Stimulated activated CD8-positive, alpha-beta memory T cell treated with anti-CD3 and anti-CD28 coated beads, Interleukin-4, amount 100 ng/mL, for 48 hours (primary cell): ENCODE results near the gene ZNF76.

Source experiments
- DNase-seq: peaks from one replicate; pipeline ENCODE4 v3.0.0-alpha.2; 2020

ZNF76 gene

DNA sequence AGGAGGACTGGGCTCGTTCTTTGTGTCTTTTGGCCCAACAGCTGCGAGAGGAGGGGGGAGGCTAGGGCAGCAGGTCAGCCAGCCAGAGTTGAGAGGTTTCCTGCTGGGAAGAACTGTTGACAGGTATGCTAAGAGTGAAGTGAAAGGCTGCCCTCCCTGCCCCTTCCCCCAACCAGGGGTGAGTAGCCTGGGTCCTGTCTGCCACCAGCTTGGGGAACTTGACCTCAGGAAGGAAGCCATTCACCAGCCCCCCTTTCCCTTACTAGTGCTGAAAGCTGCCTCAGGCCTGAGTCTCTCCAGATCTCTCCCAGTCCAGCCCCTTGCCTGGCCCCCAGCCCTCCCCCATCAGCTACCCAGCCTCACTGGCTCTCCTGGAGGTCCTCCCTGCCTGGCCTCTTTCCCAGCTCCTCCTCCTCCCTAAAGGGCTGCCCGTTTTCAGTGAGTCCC is 20.7 kb upstream of the ZNF76 start:
- no peak for DNase-seq

DNA sequence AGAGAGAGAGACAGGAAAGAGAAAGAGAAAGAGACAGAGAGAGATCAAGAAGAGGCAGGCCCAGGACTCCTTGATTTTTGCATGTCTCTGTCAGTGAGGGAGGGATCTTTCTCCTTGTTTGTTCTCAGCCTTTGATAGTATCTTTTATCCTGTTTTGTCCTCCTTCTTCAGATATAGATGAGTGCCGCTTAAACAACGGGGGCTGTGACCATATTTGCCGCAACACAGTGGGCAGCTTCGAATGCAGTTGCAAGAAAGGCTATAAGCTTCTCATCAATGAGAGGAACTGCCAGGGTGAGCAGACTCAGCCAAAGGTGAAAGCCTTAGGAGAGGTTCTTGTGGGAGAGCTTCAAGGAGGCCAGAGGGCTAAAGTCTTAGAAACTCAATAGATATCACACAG is 20.0 kb upstream of the ZNF76 start:
- no peak for DNase-seq

DNA sequence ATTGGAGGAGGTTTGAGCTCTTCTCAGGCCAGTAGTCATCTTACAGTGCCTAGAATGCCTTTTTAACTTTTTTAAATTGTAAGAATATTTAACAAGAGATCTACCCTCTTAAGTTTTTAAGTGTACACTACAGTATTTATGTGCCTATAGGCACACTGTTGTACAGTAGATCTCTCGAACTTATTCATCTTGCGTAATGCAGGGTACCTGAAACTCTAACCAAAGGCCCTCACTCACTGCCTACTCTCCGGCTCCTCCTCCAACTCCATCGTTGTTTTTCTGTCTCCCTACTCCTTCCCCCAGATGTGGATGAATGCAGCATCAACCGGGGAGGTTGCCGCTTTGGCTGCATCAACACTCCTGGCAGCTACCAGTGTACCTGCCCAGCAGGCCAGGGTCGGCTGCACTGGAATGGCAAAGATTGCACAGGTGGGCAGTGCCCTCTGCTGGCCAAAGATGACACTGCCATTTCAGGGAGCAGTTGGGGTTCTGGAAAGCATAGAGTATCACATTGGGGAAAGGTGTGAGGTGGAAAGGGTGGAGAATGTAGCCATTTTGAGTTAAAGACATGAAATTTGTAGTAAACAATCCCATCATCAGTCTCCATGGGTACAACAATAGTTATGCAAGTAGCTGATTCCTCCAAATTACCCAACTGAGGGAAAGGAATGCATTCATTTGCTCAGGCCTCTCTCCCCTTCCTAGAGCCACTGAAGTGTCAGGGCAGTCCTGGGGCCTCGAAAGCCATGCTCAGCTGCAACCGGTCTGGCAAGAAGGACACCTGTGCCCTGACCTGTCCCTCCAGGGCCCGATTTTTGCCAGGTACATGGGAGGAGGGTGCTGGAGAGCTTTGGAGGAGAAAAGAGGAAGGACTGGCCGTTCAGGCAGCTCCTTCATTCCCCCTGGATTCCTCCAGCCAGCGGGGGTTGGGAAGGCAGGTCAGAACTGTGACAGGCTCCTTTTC is 18.4 kb upstream of the ZNF76 start:
- peak; percentile 90 for DNase-seq

DNA sequence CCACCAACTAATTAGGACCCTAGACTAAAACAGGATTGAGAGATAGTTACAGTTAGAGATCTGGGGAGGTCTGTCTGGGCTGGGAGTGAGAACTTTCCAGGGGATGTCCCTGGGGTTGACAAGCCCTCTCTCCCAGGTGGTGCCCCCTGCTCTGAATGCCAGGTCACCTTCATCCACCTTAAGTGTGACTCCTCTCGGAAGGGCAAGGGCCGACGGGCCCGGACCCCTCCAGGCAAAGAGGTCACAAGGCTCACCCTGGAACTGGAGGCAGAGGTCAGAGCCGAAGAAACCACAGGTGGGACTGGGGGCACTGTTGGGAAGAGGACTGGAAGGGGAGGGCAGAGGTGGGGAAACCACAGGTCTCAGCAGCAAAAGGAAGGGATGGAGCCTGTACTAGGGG is 17.0 kb upstream of the ZNF76 start:
- DNase-seq, result no peak

DNA sequence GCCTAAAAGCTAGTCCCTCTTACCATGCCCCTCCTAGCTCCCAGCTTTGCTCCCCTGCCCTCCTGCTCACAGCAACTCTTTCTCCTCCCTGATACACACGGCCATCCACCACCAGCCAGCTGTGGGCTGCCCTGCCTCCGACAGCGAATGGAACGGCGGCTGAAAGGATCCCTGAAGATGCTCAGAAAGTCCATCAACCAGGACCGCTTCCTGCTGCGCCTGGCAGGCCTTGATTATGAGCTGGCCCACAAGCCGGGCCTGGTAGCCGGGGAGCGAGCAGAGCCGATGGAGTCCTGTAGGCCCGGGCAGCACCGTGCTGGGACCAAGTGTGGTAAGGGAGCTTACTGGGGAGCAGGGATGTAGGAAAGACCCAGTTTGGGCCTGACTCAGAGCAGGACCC is 16.6 kb upstream of the ZNF76 start:
- no peak for DNase-seq

DNA sequence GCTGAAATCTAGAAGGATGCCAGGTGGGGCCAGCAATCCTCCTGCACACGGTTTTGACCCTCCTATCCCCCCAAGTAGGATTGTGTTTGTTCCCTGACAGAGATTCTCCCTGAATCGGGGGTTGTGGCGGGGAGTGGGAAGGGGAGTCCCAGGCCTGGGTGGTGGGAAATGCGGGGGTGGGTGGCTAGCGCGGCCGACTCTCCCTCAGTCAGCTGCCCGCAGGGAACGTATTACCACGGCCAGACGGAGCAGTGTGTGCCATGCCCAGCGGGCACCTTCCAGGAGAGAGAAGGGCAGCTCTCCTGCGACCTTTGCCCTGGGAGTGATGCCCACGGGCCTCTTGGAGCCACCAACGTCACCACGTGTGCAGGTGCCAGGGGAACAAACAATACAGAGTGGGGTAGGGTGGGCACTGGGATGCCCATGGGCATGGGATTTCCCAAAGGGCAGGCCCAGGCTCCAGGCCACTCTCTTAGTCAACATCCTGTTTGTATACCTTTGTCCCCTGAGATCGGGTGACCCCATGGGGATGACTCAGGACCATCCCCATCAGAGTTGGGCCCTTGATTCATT is 16.1 kb upstream of the ZNF76 start:
- no peak for DNase-seq

DNA sequence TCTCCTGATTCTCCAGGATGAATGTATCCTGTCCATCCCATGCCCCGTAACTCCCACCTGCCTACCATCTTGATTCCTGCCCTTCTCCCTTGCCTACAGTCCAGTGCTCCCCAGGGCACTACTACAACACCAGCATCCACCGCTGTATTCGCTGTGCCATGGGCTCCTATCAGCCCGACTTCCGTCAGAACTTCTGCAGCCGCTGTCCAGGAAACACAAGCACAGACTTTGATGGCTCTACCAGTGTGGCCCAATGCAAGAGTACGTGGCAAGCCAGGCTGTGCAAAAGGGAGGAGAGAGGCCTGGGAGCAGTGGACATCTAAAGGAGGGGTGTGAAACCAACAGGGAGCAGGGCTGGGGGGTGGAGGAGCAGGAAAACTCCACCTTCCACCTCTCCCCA is 15.0 kb upstream of the ZNF76 start:
- DNase-seq, result no peak

DNA sequence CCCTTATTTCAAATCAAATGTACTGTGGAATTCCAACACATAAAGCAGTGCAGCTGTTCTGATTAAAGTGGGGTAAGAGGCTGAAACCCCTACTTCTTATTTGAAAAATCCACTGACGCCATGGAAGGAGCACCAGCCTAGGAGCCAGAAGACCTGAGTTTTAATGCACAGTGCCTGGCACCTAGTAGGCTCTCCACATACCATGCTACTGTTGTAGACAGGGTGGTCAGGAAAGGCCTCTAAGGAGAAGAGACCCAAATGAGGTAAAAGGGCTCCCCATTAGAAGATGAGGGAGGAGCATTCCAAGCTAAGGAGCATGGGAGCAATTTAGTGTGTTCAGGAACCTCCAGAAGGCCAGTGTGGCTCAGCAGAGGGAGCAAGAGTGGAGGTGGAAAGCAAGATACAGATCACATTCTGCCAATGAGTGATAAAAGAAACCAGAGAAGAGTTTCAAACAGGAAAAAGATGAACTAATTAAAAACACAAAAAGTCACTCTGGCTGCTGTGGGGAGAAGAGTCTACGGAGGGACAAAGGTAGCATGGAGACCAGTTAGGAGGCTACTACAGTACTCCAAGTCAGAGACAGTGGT is 11.8 kb upstream of the ZNF76 start:
- no peak for DNase-seq

DNA sequence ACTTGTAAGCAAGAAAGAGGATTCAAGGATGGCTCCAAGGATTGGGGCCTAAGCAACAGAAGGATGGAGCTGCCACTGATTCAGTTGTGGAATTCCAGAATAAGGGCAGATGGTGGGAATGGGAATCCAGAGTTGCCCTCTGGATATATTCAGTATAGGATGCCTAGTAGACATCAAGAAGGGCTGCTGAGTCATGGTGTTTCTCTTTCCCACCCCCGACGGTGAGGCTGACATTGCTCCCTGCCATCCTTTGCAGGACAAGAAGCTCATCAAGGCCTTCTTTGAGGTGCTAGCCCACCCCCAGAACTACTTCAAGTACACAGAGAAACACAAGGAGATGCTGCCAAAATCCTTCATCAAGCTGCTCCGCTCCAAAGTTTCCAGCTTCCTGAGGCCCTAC is 11.2 kb upstream of the ZNF76 start:
- no peak for DNase-seq

DNA sequence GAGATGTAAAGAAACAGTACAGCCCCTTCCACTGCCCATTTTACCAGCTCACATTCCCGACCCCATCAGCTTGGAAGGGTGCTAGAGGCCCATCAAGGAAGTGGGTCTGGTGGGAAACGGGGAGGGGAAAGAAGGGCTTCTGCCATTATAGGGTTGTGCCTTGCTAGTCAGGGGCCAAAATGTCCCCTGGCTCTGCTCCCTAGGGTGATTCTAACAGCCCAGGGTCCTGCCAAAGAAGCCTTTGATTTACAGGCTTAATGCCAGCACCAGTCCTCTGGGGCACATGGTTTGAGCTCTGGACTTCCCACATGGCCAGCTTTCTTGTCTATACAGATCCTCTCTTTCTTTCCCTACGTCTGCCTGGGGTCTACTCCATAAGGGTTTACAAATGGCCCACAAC is 10.6 kb upstream of the ZNF76 start:
- DNase-seq, result no peak

DNA sequence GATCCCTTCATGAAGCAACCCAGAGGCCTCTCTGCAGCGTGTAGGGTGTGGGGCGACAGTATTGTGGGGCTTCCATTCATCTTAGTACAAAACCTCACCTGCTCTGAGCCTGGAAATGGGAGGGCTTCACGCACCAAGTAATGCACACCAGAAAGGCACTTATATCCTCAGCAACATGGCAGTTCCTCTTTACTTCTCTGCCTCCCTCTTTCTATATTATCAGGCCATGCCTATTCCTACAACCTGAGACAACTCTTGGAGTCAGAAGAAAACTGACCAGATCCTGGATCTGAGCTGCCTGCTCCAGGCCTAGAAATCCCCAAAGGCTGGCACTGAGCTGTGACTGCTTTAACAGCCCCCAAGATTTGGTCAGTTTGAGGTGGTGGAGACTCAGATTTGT is 7.6 kb upstream of the ZNF76 start:
- no peak for DNase-seq

DNA sequence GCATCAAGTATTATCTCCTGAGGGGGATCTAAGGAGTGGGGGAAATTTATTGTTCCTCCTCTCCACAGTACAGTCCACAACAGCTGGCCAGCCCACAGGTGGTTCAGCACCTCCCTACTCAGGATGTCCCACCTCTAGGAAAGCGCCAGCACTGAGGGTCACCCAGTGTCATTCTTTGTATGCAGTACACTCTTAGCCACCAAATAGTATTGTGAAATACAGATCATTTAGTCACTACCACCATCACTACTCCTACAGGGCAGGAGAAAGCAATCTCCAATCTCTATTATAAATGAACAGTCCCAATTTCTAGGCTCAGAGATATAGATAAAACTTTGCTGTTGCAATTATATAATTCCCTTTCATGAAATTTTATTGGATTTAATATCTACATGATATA is 6.3 kb upstream of the ZNF76 start:
- DNase-seq, result no peak

DNA sequence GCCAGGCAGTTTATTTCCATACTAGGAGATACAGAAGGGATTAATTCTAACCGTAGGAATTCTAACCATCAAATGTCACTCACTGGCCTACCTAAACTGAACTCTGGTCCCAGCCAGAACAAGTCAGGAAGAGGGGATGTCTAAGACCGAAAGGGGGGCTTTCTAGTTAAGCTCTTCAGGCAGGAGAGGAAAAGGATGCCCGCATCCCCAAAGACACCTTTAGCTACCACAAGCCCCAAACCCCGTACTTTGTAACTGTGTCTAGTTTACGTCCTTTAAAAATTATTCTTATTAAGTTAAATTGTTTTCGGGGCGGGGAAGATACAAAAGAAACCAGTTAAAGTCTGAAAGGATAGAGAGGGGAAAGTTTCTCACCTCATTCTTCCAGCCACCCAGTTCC is 1.2 kb upstream of the ZNF76 start:
- DNase-seq, result no peak

DNA sequence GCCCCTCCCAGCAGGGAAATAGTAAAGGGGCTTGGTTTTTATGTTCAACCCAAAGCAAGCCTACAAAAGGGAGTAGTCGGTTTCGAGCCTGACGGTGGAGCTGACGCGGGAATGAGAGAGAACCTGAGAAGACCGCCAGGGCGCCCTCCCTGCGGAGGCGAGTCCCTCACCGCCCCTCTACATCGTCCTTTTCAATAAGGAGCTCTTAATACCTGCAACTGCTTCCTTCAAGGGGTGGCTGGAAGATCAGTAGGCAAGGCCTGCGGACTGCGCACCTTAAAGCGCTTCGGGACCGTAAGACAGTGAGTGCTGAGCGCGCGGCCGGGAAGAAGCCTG is 709 bp upstream of the ZNF76 start:
- DNase-seq, result peak; percentile 65

DNA sequence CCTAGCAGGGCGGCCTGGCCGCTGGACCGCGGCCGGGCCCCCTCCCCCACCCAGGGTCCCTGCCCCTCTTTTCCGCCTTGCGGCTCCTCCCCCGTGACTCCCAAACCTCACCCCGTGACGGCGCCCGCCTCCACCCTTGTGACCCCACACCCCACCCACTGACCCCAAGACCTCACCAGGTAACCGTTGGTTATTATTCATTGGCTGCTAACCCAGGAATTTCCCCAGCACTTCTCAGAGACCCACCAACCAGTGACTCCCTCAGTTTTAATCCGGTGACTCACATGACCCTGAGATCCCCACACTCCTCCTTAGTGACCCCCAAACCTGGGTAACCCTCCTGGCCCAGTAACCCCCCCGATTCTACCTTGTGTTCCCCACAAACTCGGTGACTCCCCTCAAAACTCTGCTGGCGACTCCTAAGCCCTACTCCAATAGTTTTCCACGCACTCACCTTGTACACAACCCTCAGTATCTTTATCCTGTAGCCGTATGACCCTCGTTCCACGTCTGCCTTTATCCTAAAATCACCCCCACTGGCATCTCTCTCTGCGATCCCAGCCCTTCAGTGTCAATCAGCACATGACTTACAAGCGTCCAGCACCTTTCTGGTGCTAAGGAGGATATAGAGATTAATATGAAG is 534 bp downstream of the ZNF76 start:
- peak; percentile 87 for DNase-seq

DNA sequence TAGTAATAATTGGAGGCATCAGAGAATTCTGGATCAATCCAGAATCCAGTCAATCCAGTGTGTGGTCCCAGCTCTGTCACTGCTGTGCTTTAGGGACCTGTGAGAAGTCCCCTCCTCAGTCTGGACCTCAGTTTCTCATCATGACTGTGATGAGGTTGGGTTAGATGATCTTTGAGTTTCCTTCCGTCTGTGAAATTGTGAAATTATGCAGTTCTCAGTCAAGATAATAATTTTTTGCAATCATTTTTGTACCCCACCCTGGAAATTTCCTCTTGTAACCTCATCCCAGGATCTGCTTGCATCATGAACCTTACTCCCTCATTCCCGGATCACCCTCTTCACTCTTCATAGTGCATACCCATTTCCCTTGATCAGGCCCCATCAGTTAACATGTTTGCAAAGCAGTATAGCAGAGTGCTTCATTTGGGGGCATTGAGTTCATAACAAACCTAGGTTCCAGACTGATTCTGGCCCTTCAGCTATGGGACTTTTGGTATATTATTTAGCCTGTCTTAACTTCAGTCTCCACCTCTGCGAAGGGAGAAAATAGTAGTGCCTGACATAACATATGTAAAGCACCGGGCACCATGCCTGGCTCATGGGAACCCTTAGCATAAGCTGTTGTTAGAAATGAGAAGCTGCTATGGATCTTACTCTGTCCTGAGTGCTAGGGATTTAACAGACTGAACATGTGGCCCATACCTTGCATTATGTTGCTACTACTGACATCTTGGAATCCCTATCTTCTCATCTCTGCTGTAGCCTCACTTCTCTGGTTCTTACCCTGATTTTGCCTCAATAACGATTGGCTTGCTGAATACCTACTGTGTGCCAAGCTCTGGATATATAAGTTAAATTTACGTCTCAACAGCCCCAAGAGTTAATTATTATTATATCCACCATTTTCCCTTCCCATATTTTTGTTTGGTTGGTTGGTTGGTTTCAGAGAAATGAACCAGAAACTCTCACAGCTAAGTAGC is 1.3 kb downstream of the ZNF76 start:
- no peak for DNase-seq

DNA sequence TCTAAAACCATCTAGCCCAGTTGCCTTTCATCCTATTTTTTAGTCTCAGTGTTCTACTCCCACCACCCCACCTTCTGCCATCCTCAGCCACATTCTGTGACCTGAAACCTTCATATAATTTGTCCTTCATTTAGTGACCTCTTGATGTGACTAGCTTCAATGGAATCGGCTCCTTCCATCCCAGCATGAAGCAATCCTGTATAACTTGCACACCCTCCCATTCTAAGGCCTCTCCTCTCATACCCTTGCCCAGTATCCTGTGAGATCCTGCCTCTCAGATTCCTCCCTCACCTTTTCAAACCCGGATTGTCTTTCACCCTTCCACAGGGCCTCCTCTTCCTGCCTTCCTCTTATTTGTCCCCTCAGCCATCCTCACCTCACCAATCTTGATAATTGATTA is 3.1 kb downstream of the ZNF76 start:
- no peak for DNase-seq

DNA sequence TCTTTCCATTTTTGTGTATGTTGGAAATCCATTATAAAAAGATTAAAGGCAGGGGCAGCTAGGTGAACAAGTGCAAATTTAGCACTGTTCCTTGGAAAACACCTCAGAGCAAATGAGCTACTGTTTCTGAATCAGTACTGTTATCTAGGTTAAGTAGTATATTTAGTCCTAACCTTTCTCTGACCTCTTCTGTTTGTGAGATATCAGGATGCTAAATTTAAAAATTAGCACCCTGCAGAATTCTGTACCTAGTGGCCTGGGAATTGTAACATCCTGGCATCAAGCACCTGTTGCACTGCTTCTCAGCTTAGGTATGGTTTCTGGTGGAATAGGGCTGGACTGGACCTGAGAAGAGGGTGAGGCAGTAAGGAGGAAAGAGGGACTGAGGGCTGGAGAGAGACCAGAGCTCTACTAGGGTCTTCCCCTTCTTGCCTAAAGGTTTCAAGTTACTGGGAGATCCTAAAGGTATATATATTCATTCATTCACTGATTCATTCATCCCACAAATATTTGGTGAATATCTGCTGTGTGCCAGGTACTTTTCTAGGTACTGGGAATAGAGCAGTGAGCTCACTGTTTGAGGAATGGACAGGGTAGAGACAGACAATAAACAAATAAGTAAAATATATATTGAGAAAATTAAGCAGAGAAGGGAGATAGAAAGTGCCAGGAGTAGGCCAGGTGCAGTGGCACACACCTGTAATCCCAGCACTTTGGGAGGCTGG is 5.2 kb downstream of the ZNF76 start:
- no peak for DNase-seq

DNA sequence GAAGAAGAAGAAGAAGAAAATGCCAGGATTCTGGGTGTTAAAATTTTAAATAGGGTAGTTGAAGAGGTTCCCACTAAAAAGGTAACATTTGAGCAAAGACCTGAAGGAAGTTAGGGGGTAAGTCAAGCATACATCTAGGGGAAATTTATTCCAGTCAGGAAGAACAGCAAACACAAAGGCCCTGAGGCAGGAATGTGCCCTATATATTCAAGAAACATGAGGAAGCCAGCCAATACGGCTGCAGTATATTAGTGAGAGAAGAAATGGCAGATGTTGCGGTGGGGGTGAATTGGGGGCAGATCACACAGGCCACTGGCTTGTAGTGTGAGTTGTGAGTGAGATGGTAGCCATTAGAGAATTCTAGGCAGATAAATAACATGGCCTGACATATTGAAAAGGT is 6.0 kb downstream of the ZNF76 start:
- DNase-seq, result no peak

DNA sequence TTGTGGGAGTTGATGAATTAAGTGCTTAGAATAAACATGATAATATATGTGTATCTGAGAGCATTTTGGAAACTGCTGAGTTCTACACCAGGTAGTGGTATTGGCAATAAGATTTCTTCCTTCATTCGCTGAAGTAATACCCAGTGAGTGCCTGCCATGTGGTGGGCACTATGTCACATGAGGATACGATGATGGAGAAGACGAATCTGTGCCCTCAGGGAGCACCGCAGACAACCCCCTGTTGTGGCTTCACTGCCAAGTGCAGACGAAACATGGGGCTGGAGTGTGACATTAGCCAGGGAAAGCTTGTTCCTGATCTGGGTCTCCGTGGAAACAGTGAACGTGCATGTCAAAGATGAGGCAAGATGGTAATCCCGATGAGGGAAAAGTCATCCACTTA is 7.9 kb downstream of the ZNF76 start:
- DNase-seq, result no peak

DNA sequence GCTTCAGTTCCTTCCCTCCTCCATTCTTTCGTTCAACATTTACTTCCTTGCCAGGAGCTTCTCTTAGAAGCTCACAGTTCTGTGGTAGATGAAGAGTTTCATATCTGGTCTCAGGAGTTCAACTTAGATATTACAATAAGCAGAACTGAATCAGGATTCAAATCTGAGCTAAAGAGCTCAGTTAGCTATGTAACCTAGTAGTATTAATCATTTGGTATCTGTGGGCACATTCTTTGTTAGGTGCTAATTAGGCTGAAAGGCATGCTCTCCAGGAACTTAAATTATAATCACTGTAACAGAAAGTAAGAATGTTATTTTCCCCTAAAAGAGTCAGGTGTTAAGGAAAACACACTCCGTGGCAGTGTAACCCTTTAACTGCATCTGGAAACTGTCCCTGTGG is 8.4 kb downstream of the ZNF76 start:
- DNase-seq, result no peak

DNA sequence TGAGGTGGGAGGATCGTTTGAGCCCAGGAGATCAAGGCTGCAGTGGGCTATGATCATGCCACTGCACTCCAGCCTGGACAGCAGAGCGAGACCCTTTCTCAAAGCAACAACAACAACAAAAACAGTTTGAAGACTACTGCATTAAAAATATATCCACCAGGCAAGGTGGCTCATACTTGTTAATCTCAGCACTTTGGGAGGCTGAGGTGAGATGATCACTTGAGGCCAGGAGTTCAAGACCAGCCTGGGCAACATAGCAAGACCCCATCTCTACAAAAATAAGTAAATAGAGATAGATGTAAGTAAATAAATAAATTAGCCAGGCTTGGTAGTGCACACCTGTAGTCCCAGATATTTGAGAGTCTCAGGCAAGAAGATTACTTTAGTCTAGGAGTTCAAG is 12.5 kb downstream of the ZNF76 start:
- DNase-seq, result no peak
